ENCODE data around the gene PUM1.

- TF ChIP-seq, protein P1, sequence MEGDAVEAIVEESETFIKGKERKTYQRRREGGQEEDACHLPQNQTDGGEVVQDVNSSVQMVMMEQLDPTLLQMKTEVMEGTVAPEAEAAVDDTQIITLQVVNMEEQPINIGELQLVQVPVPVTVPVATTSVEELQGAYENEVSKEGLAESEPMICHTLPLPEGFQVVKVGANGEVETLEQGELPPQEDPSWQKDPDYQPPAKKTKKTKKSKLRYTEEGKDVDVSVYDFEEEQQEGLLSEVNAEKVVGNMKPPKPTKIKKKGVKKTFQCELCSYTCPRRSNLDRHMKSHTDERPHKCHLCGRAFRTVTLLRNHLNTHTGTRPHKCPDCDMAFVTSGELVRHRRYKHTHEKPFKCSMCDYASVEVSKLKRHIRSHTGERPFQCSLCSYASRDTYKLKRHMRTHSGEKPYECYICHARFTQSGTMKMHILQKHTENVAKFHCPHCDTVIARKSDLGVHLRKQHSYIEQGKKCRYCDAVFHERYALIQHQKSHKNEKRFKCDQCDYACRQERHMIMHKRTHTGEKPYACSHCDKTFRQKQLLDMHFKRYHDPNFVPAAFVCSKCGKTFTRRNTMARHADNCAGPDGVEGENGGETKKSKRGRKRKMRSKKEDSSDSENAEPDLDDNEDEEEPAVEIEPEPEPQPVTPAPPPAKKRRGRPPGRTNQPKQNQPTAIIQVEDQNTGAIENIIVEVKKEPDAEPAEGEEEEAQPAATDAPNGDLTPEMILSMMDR (IDR thresholded peaks at IDR 0.05): no peak
- TF ChIP-seq POLR2A (IDR thresholded peaks at IDR 0.05): no peak
Measured at GRCh38 chr1:30950700-30951099, 114.8 kb downstream of the PUM1 start.
